HepG2 (cell line): ENCODE measurements around the gene SLC4A7. TPM values are rescaled to one million over a fixed set of nuclear protein-coding genes. Genes with fewer than 3 reads are reported as not detected.

Source experiments
- BCL6 ChIP-seq: IDR thresholded peaks from 2 replicates; pipeline ENCODE4 v1.6.1; 2016; ENCODE audit warnings: missing genetic modification reagents, missing compliant biosample characterization
- CREB1 ChIP-seq, 2 experiments: fragments of 450-650 bp in 1 of 2; IDR thresholded peaks; 2 replicates each; pipeline ENCODE4 v1.6.1; 2016 to 2017; ENCODE audit warnings: control low read depth in 1 of 2, mild to moderate bottlenecking in 1 of 2, missing compliant biosample characterization in 1 of 2, missing genetic modification characterization in 1 of 2
- MAFK ChIP-seq, 2 experiments: IDR thresholded peaks in 1 of 2; conservative IDR thresholded peaks in 1 of 2; 2 replicates each; pipeline ENCODE4 v1.6.1; 2011; ENCODE audit warnings: improper control_type of control experiment in 2 of 2, low read length in 2 of 2
- MED1 ChIP-seq: sonication (generic); formaldehyde crosslinking; IDR thresholded peaks from 2 replicates; pipeline ENCODE4 v1.4.0; 2020; ENCODE audit warnings: missing genetic modification reagents
- MLLT10 ChIP-seq: sonication (generic); formaldehyde crosslinking; IDR thresholded peaks from 2 replicates; pipeline ENCODE4 v1.4.0; 2020; ENCODE audit warnings: missing genetic modification reagents
- MXD4 ChIP-seq: IDR thresholded peaks from 2 replicates; pipeline ENCODE4 v1.6.1; 2016; ENCODE audit warnings: mild to moderate bottlenecking, missing biosample characterization, missing genetic modification reagents
- NCOA5 ChIP-seq: sonication (generic); formaldehyde crosslinking; IDR thresholded peaks from 2 replicates; pipeline ENCODE4 v1.4.0; 2020; ENCODE audit warnings: missing genetic modification reagents
- NFE2 ChIP-seq: sonication (generic); formaldehyde crosslinking; IDR thresholded peaks from 2 replicates; pipeline ENCODE4 v1.4.0; 2020; ENCODE audit warnings: missing genetic modification reagents
- RBFOX2 ChIP-seq: fragments of 200-400 bp; formaldehyde crosslinking; IDR thresholded peaks from 2 replicates; pipeline ENCODE4 v1.6.1; 2017; ENCODE audit warnings: low read depth, mild to moderate bottlenecking, low read length
- RCOR2 ChIP-seq: IDR thresholded peaks from 2 replicates; pipeline ENCODE4 v1.6.1; 2016; ENCODE audit warnings: missing biosample characterization, missing genetic modification reagents
- ZBTB3 ChIP-seq: sonication (generic); formaldehyde crosslinking; IDR thresholded peaks from 2 replicates; pipeline ENCODE4 v1.4.0; 2020; ENCODE audit warnings: low read depth, mild to moderate bottlenecking, moderate library complexity, missing genetic modification reagents, borderline replicate concordance
- ZFP36L2 ChIP-seq: sonication (generic); formaldehyde crosslinking; IDR thresholded peaks from 2 replicates; pipeline ENCODE4 v1.4.0; 2020; ENCODE audit warnings: missing genetic modification reagents
- ZFYVE20 ChIP-seq: sonication (generic); formaldehyde crosslinking; IDR thresholded peaks from 2 replicates; pipeline ENCODE4 v1.8.0; 2023; ENCODE audit warnings: low read depth, mild to moderate bottlenecking, moderate library complexity, missing genetic modification reagents, borderline replicate concordance
- ZMYM2 ChIP-seq: sonication (generic); formaldehyde crosslinking; IDR thresholded peaks from 2 replicates; pipeline ENCODE4 v1.8.0; 2022; ENCODE audit warnings: mild to moderate bottlenecking, missing genetic modification reagents
- ZNF24 ChIP-seq: fragments of 450-650 bp; IDR thresholded peaks from 2 replicates; pipeline ENCODE4 v1.6.1; 2017; ENCODE audit warnings: antibody characterized with exemption, mild to moderate bottlenecking
- ZNF326 ChIP-seq: sonication (generic); formaldehyde crosslinking; IDR thresholded peaks from 2 replicates; pipeline ENCODE4 v1.4.0; 2020; ENCODE audit warnings: missing genetic modification reagents, borderline replicate concordance
- ZNF549 ChIP-seq: sonication (generic); formaldehyde crosslinking; IDR thresholded peaks from 2 replicates; pipeline ENCODE4 v1.5.0; 2020; ENCODE audit warnings: missing genetic modification reagents
- ZNF556 ChIP-seq: sonication (generic); formaldehyde crosslinking; IDR thresholded peaks from 2 replicates; pipeline ENCODE4 v1.4.0; 2020; ENCODE audit warnings: mild to moderate bottlenecking, missing genetic modification reagents, borderline replicate concordance
- ZNF816 ChIP-seq: sonication (generic); formaldehyde crosslinking; IDR thresholded peaks from 2 replicates; pipeline ENCODE4 v1.8.0; 2022; ENCODE audit warnings: missing genetic modification reagents, mild to moderate bottlenecking, borderline replicate concordance
- ZSCAN21 ChIP-seq: sonication (generic); formaldehyde crosslinking; IDR thresholded peaks from 2 replicates; pipeline ENCODE4 v1.8.0; 2022; ENCODE audit warnings: mild to moderate bottlenecking, missing genetic modification reagents, moderate library complexity, borderline replicate concordance
- polyA plus RNA-seq, 8 experiments: library from polyadenylated mRNA; depleted of rRNA in 3 of 8; stranded (reverse) in 7 of 8; unstranded in 1 of 8; fragments of >200 nt; fragmentation: Illumina TruSeq in 4 of 8; extraction: Trizol in 4 of 8; gene quantifications; 2 replicates each; pipeline versions ENCODE4 v1.2.1 to v1.2.3, GENCODE V29; 2011 to 2016; ENCODE audit warnings: low read depth in 4 of 8, missing spikeins in 1 of 8, mixed read lengths in 1 of 8; ENCODE audit not compliant: insufficient read depth in 1 of 8
- total RNA-seq, 5 experiments: library from RNA; depleted of rRNA; stranded (reverse); fragments of >200 nt; fragmentation: Illumina TruSeq; extraction: Trizol; gene quantifications; 2 replicates each; pipeline ENCODE4 v1.2.3, GENCODE V29; 2016; ENCODE audit warnings: low read depth in 1 of 5
- TF ChIP-seq, protein P1 (sequence below): sonication (generic); formaldehyde crosslinking; IDR thresholded peaks from 2 replicates; pipeline ENCODE4 v1.4.0; 2020; ENCODE audit warnings: missing genetic modification reagents, borderline replicate concordance
- TF ChIP-seq, protein P2 (sequence below): sonication (generic); formaldehyde crosslinking; conservative IDR thresholded peaks from 2 replicates; pipeline ENCODE4 v1.4.0; 2020; ENCODE audit warnings: missing genetic modification reagents
- TF ChIP-seq, protein P3 (sequence below): IDR thresholded peaks from 2 replicates; pipeline ENCODE4 v1.6.1; 2012; ENCODE audit warnings: inconsistent platforms
- TF ChIP-seq, protein P4 (sequence below): sonication (generic); formaldehyde crosslinking; IDR thresholded peaks from 2 replicates; pipeline ENCODE4 v1.5.0; 2020; ENCODE audit warnings: mild to moderate bottlenecking, low read depth, missing genetic modification reagents, borderline replicate concordance

SLC4A7 gene
- total and polyA plus RNA-seq, 2 of the 13 experiments (the other 11 are each of a cell fraction or from before 2014, with no cell fraction given) = 16.4 to 43.8 TPM

DNA sequence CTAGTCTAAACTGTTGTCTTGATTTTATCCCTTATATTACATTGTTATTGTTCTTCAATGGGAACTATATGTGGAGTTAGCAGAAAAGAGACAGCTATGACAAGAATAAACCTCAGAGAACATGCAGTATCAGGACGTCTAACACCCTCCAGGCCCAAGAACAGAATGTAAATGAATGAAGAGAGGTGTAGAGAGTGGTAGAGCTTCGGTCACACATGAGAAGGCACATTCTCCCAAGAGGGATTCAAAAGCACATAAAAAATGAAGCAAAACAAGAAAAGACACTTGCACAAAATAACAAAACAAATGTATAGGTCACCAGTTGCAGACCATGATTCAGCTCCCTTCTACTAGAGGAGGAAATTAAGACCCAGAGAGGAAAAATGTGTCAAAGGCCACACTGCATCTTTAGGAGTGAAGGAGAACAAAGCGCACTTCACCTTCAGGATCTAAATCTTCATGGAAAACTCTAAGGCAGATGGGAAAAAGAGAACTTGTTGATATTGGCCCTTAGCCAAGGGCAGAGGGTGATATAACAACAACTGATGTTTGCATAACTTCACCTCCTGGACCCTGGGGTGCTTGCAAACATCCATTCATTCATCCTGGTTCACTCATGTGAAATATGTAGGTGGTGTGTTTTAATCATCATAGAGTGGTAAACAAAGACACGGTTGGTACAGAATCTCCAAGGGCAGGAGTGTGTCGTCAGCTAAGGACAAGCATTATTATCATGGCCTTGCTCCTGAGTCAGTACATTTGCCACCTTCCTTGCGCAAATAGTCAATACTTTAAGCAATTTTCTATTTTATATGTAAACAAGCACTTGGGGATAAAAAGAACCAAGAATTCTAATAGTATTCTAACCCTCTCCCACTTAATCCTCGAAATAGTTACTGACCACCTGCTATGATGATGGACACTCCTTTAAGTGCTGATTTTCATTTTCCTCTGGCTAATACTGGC, 123.8 kb downstream of the SLC4A7 start (continued):
- TF ChIP-seq, protein P1, sequence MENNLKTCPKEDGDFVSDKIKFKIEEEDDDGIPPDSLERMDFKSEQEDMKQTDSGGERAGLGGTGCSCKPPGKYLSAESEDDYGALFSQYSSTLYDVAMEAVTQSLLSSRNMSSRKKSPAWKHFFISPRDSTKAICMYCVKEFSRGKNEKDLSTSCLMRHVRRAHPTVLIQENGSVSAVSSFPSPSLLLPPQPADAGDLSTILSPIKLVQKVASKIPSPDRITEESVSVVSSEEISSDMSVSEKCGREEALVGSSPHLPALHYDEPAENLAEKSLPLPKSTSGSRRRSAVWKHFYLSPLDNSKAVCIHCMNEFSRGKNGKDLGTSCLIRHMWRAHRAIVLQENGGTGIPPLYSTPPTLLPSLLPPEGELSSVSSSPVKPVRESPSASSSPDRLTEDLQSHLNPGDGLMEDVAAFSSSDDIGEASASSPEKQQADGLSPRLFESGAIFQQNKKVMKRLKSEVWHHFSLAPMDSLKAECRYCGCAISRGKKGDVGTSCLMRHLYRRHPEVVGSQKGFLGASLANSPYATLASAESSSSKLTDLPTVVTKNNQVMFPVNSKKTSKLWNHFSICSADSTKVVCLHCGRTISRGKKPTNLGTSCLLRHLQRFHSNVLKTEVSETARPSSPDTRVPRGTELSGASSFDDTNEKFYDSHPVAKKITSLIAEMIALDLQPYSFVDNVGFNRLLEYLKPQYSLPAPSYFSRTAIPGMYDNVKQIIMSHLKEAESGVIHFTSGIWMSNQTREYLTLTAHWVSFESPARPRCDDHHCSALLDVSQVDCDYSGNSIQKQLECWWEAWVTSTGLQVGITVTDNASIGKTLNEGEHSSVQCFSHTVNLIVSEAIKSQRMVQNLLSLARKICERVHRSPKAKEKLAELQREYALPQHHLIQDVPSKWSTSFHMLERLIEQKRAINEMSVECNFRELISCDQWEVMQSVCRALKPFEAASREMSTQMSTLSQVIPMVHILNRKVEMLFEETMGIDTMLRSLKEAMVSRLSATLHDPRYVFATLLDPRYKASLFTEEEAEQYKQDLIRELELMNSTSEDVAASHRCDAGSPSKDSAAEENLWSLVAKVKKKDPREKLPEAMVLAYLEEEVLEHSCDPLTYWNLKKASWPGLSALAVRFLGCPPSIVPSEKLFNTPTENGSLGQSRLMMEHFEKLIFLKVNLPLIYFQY (CRISPR knock-in tag) = 0 out of 2 replicates have a peak, but pooled peaks have one; percentile 62
- TF ChIP-seq ZMYM2 (CRISPR knock-in tag) (peak; percentile 88), CREB1 (IDR thresholded peaks at IDR 0.05) (peak; percentile 81), CREB1 (CRISPR knock-in tag; IDR thresholded peaks at IDR 0.05) (peak; percentile 91), ZNF326 (CRISPR knock-in tag) (no peak), ZNF549 (CRISPR knock-in tag) (no peak), MAFK (conservative IDR thresholded peaks at IDR 0.05 in 1 of 2, IDR thresholded peaks at IDR 0.05 in 1 of 2; ENCODE audit: low read length in 2 of 2) (peak; percentile 56 to 60), BCL6 (peak; percentile 98), ZFYVE20 (CRISPR knock-in tag) (no peak), RCOR2 (CRISPR knock-in tag) (peak; percentile 98), ZBTB3 (no peak), MLLT10 (CRISPR knock-in tag) (no peak), ZFP36L2 (CRISPR knock-in tag) (no peak), NCOA5 (CRISPR knock-in tag) (no peak), RBFOX2 (0 out of 2 replicates have a peak, but pooled peaks have one; percentile 49), MXD4 (CRISPR knock-in tag) (peak; percentile 87), MED1 (CRISPR knock-in tag) (peak; percentile 98), NFE2 (no peak), ZNF556 (CRISPR knock-in tag) (peak; percentile 85; the same call in 1 of the 2 replicates), ZNF816 (CRISPR knock-in tag) (no peak), ZSCAN21 (peak; percentile 69; the same call in 1 of the 2 replicates), ZNF24 (peak; percentile 88)
- TF ChIP-seq, protein P2, sequence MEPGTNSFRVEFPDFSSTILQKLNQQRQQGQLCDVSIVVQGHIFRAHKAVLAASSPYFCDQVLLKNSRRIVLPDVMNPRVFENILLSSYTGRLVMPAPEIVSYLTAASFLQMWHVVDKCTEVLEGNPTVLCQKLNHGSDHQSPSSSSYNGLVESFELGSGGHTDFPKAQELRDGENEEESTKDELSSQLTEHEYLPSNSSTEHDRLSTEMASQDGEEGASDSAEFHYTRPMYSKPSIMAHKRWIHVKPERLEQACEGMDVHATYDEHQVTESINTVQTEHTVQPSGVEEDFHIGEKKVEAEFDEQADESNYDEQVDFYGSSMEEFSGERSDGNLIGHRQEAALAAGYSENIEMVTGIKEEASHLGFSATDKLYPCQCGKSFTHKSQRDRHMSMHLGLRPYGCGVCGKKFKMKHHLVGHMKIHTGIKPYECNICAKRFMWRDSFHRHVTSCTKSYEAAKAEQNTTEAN (CRISPR knock-in tag) = peak; percentile 70; the same call in 1 of the 2 replicates
- TF ChIP-seq, protein P3, sequence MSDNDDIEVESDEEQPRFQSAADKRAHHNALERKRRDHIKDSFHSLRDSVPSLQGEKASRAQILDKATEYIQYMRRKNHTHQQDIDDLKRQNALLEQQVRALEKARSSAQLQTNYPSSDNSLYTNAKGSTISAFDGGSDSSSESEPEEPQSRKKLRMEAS = peak; percentile 75; the same call in 1 of the 2 replicates
- TF ChIP-seq, protein P4, sequence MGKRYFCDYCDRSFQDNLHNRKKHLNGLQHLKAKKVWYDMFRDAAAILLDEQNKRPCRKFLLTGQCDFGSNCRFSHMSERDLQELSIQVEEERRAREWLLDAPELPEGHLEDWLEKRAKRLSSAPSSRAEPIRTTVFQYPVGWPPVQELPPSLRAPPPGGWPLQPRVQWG (CRISPR knock-in tag) = no peak
